GM19043 (cell line): ENCODE results near the gene RGS17.
A peak's percentile ranks its signal among the peaks of the same experiment; 100 is the strongest.
"Not testable (repeated sequence)": the region's sequence is repeated elsewhere in the genome, so short reads cannot be mapped to it uniquely, and the experiment has no call there.

ENCODE experiments used
- ATAC-seq: cut with Tn5 transposase; IDR thresholded peaks from one replicate; pipeline ENCODE4 v1.9.1; 2021; ENCODE audit warnings: low read depth; ENCODE audit not compliant: unreplicated experiment

Gene RGS17

DNA sequence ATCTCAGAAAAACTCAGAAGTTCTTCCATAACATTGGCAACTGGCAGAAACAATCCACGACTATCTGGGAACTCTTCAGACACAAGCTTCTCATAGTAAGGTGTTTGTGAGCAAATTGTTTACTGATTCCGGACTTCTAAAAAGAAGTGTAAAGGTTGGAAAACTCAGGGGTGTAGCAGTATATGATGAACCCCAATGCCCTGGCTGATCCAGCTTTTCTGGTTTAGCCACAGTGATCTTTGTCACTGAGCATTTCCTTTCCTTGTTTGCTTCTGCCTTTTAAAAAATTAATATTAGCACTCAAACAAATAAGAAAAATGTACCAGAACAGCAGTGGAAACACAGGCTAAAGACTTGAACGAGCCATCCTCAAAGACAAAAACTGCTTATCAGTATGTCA is 4.9 kb downstream of the RGS17 start:
- ATAC-seq, result no peak

DNA sequence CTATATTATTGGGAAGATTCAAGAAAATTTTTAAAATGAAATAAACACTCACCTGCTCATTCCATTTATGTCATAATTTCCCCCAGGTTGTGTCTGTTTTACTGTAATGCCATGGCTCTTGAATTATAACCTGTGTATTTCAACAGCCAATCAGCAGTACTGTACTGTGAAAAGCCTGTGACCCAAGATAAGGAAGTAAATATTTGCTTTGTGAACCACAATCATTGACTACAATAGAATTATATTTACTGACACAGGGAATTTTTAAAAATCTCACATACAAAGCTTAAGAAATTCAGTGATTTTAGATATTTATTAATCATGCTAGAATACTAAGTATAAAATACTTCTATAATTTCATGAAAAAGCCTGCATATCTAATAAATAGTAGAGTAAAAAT is 6.0 kb downstream of the RGS17 start:
- ATAC-seq, result no peak

DNA sequence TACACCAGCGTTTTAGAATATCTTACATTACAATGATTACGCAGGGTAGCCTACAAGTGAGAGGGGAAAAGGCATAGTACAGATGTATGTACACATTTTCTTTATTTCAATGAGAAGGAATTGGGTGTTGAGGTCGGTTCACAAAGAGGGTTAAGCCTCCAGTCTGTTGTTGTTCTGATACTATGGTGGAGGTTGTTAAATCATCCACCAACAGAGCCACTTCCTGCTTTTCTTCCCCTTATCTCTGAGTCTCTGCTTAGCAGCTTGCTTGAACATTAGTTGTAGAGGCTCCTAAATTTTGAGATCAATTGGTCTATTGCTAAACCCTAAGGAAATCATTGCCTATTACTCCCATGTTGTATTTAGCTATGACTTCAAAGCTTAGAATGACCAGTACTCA is 7.3 kb downstream of the RGS17 start:
- ATAC-seq, result peak; percentile 68

DNA sequence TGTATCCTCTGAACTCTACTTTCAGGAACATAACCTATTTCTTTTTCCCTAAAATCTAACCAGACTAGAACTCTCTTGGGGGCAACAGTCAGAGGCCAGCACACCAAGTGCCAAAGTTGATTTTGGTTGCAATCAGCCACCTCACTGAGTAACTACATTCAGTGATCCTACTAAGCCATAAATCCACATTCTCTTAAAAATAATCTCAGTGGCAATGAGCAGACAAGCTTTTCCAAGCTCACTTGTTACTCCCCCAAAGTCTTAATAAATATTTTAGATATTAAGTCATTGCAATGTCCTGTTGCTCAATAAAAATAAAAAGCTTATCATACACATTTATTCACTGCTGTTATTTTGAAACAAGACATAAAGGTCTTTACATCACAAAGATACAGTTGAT is 9.8 kb downstream of the RGS17 start:
- ATAC-seq, result no peak

DNA sequence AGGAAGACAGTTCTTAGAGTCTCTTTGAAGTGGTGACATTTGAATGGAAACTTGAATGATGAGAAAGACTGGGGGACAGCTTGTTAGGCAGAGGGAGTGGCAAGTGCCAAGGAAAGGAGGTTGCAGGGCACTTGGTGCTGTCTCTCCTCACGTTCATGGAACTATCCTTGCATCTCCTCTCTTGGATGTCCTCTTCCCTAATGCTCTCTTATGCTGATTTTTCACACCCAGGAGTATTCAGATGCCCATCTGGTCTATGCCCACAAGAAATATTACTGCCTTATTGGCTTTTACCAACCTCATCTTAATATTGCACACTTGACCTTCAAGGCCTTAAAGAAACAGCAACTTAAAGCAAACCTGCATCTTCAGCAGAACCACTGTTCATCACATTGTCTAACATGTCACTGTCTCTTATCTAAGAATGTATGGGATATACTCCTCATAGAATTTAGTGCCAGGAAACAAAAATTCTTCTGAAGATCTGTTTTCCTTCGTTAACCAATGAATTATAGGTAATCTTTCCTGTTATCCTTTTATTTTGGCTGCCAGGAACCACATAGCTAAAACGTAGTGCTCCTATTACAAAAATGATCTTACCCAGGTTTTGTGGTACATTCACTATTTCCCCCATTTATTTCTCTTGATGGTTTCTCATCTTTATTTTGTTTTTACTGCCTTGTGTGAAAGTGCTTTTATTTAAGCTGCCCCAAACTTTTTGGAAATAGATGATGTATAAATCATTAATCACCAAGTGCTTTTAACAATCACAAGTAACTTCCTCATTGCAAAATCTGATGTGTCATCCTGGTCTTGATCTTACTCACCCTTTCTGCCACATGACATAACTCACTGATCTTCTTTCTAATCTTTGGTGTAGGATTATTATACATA is 12.8 kb downstream of the RGS17 start:
- ATAC-seq, result peak; percentile 100

DNA sequence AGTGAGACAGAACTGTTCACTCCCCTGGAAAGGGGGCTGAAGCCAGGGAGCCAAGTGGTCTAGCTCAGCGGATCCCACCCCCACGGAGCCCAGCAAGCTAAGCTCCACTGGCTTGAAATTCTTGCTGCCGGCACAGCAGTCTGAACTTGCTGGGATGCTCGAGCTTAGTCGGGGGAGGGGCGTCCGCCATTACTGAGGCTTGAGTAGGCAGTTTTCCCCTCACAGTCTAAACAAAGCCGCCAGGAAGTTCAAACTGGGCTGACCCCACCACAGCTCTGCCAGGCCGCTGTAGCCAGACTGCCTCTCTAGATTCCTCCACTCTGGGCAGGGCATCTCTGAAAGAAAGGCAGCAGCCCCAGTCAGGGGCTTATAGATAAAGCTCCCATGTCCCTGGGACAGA is 20.0 kb downstream of the RGS17 start:
- not testable (repeated sequence) for ATAC-seq

DNA sequence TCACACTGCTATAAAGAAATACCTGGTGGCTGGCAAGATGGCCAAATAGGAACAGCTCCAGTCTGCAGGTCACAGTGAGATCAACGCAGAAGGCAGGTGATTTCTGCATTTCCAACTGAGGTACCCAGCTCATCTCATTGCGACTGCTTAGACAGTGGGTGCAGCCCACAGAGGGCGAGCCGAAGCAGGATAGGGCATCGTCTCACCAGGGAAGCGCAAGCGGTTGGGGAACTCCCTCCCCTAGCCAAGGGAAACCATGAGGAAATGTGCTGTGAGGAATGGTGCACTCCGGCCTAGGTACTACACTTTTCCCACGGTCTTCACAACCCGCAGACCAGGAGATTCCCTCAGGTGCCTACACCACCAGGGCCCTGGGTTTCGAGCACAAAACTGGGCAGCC is 20.5 kb downstream of the RGS17 start:
- not testable (repeated sequence) for ATAC-seq

DNA sequence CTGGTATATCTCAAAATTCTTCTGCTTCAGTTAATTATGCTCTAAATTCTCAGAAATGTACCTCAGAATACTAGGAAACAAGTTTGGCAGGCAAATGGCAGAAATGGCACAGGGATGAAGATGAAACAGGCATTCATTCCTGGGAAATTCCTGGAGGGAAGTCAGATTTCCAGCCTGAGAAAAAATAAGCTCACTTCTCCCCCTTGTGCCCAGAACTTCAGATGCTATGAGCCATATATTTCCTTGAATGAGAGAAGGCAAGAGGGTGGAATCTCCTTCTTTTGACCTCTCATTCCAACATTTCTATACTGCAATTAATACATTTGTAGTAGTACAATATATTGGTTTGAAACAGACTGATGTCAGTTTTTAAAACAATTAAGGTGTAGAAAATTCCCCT is 22.8 kb downstream of the RGS17 start:
- ATAC-seq, result no peak

DNA sequence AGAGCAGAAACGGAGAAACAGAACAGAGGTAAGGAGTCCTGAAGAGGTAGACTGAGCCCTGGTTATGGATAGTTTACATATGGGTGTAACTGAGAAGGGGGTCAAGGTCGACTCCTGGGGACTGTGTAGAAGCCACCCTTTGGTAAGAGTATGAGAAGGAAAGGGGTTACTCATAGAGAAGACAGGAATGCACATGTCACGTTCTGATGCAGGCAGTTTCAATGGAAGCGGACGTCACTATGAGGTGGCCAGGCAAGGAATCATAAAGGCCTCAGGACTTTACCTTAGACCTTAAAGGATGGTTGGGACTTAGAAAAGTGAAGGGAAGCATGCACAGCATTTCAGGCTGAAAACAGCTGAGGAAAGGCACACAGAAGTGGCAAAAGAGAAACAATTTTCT is 25.1 kb downstream of the RGS17 start:
- no peak for ATAC-seq

DNA sequence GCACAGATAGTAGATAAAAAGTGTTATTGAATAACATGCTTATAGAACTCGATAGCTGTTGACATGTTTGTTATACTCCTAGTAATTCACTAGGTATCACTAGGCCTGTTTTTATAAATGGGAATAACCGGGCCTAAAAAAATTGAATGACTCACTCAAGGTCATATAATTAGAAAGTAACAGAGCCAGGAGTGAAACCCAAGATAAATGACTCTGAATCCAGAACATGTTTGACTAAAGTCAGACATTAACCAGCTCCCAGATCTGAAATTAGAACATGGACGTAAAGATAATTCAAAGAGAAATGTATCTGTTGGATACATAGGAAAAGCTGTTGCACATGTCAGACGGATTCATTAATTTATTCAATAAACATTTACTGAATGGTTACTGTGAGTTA is 26.9 kb downstream of the RGS17 start:
- no peak for ATAC-seq

DNA sequence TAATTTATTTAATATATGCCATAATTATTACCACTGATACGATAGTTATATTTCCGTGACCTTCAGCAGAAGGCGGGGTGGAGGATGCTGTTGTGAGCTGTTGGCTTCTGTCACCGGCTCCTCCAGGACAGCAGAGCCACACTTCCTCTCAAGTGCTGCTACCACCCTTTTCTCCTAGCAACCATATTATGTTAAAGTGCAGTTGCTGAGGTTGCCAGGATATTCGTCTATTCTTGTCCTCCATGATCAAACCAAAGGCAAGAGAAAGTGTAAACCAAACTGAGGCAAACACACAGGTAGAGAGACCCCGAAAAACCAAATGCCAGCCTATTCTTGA is 27.8 kb downstream of the RGS17 start:
- ATAC-seq, result no peak

DNA sequence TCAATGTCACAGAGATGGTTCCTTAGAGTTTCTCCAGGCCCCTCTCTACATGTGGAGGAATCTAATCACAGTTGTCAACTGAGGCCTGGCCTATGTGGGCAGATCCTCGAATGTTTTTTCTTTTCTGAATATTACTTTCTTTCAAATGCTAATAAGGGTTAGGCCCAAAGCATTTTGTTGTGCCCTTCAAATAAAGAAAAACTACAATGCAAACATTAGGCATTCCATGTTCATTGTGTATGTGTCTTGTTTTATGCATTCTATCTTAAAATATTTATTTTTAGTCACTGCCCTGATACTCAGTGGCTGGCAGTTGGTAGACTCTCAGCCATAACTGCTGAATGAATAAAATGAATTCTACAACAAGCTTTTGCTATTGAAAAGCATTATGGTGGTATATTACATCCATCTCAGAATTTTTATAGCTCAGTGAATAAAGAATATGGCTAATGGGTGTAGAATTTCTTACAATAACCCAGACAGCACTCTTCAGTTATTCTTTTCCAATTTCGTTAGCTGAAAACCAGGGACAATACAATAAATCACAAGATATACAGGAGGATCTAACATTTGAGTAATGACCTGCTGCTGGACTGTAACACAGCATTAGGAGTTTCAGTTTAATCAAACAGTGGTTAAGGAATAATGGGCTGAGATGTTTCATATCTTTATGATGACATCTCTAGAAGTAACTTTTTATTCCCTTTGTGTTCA is 28.3 kb downstream of the RGS17 start:
- no peak for ATAC-seq

DNA sequence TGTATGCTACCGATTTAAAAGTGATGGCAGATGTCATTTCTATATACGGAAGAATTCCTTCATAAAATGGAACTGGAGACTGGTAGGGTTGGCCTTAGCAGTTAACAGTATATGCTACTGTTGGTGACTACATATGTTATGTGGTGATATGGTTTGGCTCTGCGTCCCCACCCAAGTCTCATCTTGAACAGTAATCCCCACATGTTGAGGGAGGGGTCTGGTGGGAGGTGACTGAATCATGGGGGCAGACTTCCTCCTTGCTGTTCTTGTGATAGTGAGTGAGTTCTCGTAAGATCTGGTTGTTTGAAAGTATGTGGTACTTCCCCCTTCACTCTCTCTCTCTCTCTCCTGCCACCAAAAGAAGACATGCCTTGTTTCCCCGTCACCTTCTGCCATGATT is 29.6 kb downstream of the RGS17 start:
- no peak for ATAC-seq

DNA sequence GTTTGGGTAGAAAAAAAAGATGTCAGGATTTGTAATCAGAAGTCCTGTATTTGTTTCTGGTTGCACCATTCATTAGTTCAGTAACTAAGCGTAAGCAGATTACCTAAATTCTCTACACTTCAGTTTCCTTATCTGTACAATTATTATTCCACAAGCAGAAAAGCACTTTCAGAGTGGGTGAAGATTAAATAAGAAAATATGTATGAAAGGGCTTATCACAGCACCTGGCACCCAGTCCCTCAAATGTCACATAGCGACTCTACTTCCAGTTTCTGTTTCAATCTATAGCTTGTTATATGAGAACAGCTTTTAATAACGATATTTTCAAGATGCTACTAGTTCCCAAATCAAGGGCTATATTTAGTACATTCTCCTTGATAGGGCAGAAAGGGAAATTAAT is 31.4 kb downstream of the RGS17 start:
- peak; percentile 58 for ATAC-seq

DNA sequence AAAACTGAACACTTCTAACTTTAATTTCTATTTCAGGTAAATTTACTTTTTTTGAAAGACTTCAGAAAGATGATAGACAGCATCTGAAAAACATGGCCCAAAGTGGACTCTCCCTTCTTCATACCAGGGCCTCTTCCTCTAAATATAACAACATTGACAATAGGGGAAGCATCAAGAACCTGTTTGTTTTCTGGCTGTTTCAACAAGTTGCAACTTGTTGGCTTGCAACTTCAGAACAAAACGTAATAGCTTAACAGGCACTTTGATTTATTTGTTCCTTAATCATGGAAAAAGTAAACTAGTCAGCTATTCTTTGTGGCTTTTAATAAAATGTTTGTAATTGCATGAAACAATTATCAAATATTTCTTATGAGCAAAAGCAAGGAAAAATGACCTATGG is 34.3 kb downstream of the RGS17 start:
- no peak for ATAC-seq

DNA sequence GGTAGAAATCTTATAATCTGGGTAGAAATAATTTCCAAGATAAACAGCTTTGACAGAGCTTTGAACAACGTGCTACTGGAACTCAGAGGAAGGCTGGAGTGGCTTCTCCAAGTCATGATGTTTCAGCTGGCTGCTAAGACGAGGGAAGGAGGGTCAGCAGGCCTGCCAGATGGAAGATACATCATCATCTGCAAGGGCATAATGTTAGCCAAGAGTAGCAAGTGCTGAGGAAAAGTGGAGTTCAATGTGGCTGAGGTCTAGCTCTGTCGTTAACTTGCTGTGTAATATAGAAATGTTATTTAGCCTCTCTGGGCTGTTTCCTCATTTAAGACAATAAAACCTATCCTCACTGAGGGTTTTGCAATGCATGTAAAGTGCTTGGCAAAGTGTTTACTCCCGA is 35.1 kb downstream of the RGS17 start:
- ATAC-seq, result no peak

DNA sequence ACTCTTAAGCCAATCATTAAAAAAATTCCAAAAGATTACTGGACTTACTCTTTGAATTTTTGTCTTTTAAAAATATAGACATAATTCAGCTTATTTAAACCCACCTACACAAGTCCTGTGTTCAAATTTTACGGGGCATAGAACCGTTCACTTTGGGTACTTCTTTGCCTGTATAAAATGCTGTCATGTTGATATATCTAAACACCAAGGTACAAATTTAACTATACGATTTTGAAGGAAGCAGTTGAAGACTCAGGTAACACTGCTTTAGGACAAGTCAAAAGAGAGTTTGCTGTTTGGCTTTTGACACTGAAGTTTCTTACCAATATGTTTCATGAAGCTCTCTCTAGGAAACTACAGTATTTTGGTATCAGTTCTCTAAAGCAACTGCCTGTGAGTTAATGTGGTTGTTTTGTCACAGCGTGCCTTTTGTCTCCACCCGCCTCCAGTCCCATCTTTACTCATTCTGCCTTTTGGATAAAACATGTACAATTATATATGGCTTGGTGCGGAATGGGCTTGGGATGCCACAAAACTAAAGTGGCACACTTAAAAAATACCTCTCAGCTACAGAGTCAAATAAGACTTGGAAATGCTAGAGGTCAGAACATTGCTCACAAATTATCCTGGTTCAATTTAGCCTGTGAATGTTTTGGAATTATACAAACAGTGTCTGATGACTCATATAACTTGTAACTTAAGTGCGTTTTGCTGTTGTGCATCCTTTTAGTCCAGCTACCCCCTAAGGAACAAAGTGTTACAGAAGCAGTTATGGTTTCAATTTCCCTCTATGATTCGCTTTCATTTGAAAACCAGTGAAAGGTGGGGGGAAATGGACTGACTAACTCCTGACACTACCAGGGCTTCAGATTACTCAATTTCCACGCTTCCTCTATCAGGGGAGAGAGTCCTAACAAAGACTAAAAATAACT is 38.7 kb downstream of the RGS17 start:
- ATAC-seq, result peak; percentile 81

DNA sequence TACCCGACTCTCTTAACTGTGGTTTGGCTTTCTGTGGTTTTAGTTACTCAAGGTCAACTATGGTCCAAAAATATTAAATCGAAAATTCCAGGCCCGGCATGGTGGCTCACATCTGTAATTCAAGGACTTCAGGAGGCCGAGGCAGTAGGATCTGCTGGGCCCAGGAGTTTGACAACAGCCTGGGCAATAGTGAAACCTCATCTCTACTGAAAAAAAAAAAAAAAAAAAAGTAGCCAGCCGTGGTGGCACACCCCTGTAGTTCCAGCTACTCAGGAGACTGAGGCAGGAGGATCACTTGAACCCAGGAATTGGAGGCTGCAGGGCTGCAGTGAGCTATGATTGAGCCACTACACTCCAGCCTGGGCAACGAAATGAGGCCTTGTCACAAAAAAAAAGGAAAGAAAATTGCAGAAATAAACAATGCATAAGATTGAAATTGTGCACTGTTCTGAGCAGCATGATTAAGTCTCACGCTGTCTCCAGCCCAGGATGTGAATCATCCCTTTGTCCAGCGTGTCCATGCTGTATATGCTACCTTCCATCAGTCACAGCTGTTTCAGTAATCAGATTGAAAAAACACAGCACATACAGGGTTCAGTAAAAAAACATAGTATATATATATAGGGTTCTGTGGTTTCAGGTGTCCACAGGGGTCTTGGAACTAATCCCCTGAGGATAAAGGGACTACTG is 40.7 kb downstream of the RGS17 start:
- no peak for ATAC-seq

DNA sequence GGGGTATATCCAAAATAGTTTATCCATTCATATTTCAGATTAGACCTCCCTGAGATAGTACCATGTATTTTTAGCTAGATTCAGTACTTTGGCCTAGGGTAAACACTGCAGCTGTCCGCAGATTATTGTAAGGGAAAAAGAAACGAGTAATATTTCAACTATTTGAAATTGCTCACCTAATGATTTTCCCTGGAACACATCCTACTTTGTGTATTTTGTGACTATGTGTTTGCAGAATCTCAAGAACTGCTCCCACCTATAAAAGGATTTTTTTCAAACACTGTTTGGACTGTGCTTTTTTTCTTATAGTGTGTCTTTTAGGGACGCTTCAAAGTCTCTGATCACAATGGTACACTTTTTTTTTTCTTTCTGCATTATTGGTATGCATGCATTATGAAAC is 42.3 kb downstream of the RGS17 start:
- no peak for ATAC-seq

DNA sequence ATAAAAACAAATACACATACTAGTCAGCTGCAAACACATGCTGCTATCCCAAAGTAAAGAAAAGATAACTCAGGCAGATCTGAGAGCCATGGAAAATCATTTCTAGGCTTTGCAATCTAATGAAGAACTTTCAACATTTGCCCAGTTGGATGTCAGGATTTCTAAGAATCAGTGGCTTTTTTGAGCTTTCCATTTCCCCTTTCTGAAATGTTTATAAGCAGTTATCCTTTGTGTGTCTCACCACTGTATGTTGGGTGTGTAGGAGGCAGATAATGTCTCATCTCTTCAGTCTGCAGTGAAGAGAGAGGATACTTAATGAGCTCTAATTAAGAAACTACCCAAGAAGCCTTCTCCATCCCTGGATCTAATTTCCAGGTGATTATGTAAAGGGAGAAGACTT is 43.6 kb downstream of the RGS17 start:
- ATAC-seq, result no peak
